H1 (cell line): ENCODE measurements around the gene PIP4K2C. TPM values are rescaled to one million over a fixed set of nuclear protein-coding genes. Genes with fewer than 3 reads are reported as not detected.

Experiments used
- CTCF ChIA-PET: fragments of 300-600 bp; sonication (Branson Sonifier 250); formaldehyde crosslinking; loops from one replicate; lab custom pipeline; 2021; ENCODE audit not compliant: partially characterized antibody; lab: Charles Lee
- POLR2A ChIA-PET: fragments of 300-600 bp; sonication (Branson Sonifier 250); formaldehyde crosslinking; loops from one replicate; lab custom pipeline; 2021; ENCODE audit warnings: inconsistent platforms; ENCODE audit not compliant: partially characterized antibody; lab: Charles Lee
- DNase-seq, 2 experiments: peaks; one replicate each; pipeline versions ENCODE4 v3.0.0 to v3.0.0-alpha.2; 2010 to 2022; ENCODE audit warnings: low spot score in 2 of 2, low read depth in 1 of 2, mixed read lengths in 1 of 2
- FAIRE-seq: peaks from 2 replicates; lab custom pipeline; 2011; peaks lifted over from hg19 to GRCh38; lab: Jason Lieb, UNC
- H2AFZ ChIP-seq: 2 replicates; pipeline ENCODE4 v1.8.1; 2012; ENCODE audit warnings: low read length, inconsistent platforms
- H2AK5ac ChIP-seq: 2 replicates; pipeline ENCODE4 v1.6.1; 2013; ENCODE audit warnings: low read depth, low read length
- H2BK120ac ChIP-seq: replicated peaks from 2 replicates; pipeline ENCODE3; 2013; ENCODE audit warnings: low read depth, low read length, inconsistent platforms
- H2BK12ac ChIP-seq: 2 replicates; pipeline ENCODE4 v1.6.1; 2013; ENCODE audit warnings: low read depth, low read length
- H2BK15ac ChIP-seq: 2 replicates; pipeline ENCODE4 v1.6.1; 2013; ENCODE audit warnings: low read length
- H2BK20ac ChIP-seq: 2 replicates; pipeline ENCODE4 v1.6.1; 2013; ENCODE audit warnings: low read length
- H2BK5ac ChIP-seq: 2 replicates; pipeline ENCODE4 v1.6.1; 2013; ENCODE audit warnings: low read depth, low read length
- H3K14ac ChIP-seq: 2 replicates; pipeline ENCODE4 v1.6.1; 2013; ENCODE audit warnings: inconsistent platforms; ENCODE audit not compliant: insufficient read length
- H3K18ac ChIP-seq: 2 replicates; pipeline ENCODE4 v1.6.1; 2013; ENCODE audit warnings: low read length; ENCODE audit errors: extremely low read depth
- H3K23ac ChIP-seq: 2 replicates; pipeline ENCODE4 v1.6.1; 2013; ENCODE audit warnings: inconsistent platforms; ENCODE audit not compliant: insufficient read length
- H3K23me2 ChIP-seq: 2 replicates; pipeline ENCODE4 v1.6.1; 2013; ENCODE audit warnings: low read depth, low read length
- H3K27ac ChIP-seq: 2 replicates; pipeline ENCODE4 v1.6.1; 2011; ENCODE audit warnings: low read depth, low read length, inconsistent platforms
- H3K27me3 ChIP-seq, 4 experiments: replicated peaks in 1 of 4; 1 replicate in 1 of 4; 2 replicates in 3 of 4; pipeline versions ENCODE4 v1.6.1 to v1.8.1; 2011 to 2013; ENCODE audit warnings: low read length in 3 of 4, mild to moderate bottlenecking in 3 of 4, inconsistent platforms in 2 of 4, mixed read lengths in 2 of 4, moderate library complexity in 1 of 4; ENCODE audit not compliant: control insufficient read depth in 3 of 4, insufficient read depth in 3 of 4; ENCODE audit errors: extremely low read depth in 1 of 4
- H3K36me3 ChIP-seq, 4 experiments: 2 replicates each; pipeline versions ENCODE4 v1.6.1 to v1.8.1; 2011 to 2013; ENCODE audit warnings: mild to moderate bottlenecking in 4 of 4, low read length in 3 of 4, moderate library complexity in 2 of 4, control low read depth in 1 of 4, inconsistent platforms in 1 of 4; ENCODE audit not compliant: insufficient read depth in 4 of 4, control insufficient read depth in 2 of 4
- H3K4ac ChIP-seq: replicated peaks from 2 replicates; pipeline ENCODE3; 2013; ENCODE audit warnings: low read length, low read depth, mixed read lengths, inconsistent platforms; ENCODE audit not compliant: insufficient read length
- H3K4me1 ChIP-seq, 4 experiments: replicated peaks in 1 of 4; 1 replicate in 1 of 4; 2 replicates in 3 of 4; pipeline versions ENCODE4 v1.6.1 to v1.8.1; 2011 to 2013; ENCODE audit warnings: low read length in 3 of 4, inconsistent platforms in 2 of 4, mixed read lengths in 1 of 4; ENCODE audit not compliant: insufficient read depth in 4 of 4, control insufficient read depth in 3 of 4
- H3K4me2 ChIP-seq, 2 experiments: 2 replicates each; pipeline versions ENCODE4 v1.6.1 to v1.8.1; 2011 to 2013; ENCODE audit warnings: low read depth in 2 of 2, low read length in 2 of 2, control low read depth in 1 of 2, inconsistent platforms in 1 of 2, mild to moderate bottlenecking in 1 of 2; ENCODE audit not compliant: insufficient read depth in 1 of 2
- H3K4me3 ChIP-seq, 4 experiments: fragments of 200-600, 300-600 bp in 1 of 4; sonication (generic), shearing (Covaris generic), sonication (Bioruptor Twin) in 1 of 4; 2 replicates each; pipeline versions ENCODE4 v1.5.1 to v1.8.1; 2011 to 2016; ENCODE audit warnings: low read length in 4 of 4, low read depth in 3 of 4, control low read depth in 2 of 4, inconsistent platforms in 2 of 4, mild to moderate bottlenecking in 2 of 4, mixed read lengths in 1 of 4, moderate library complexity in 1 of 4; ENCODE audit not compliant: insufficient read depth in 2 of 4; ENCODE audit errors: extremely low read depth in 1 of 4
- H3K56ac ChIP-seq: replicated peaks from 2 replicates; pipeline ENCODE3; 2013; ENCODE audit warnings: low read depth, mild to moderate bottlenecking, mixed read lengths, low read length, inconsistent platforms; ENCODE audit not compliant: insufficient read length
- H3K79me1 ChIP-seq: 2 replicates; pipeline ENCODE4 v1.6.1; 2013; ENCODE audit warnings: low read depth, low read length, control low read depth
- H3K79me2 ChIP-seq, 2 experiments: 2 replicates each; pipeline versions ENCODE4 v1.6.1 to v1.8.1; 2012 to 2013; ENCODE audit warnings: low read length in 2 of 2, mild to moderate bottlenecking in 2 of 2, inconsistent platforms in 1 of 2; ENCODE audit not compliant: insufficient read depth in 2 of 2, control insufficient read depth in 1 of 2
- H3K9ac ChIP-seq, 4 experiments: replicated peaks in 1 of 4; 1 replicate in 1 of 4; 2 replicates in 3 of 4; pipeline versions ENCODE4 v1.6.1 to v1.8.1; 2011 to 2013; ENCODE audit warnings: low read depth in 3 of 4, low read length in 3 of 4, control low read depth in 2 of 4, mild to moderate bottlenecking in 2 of 4, moderate library complexity in 2 of 4, inconsistent platforms in 1 of 4; ENCODE audit errors: extremely low read depth in 1 of 4
- H3K9me3 ChIP-seq, 2 experiments: 2 replicates each; pipeline versions ENCODE4 v1.6.1 to v1.8.1; 2012 to 2013; ENCODE audit warnings: mild to moderate bottlenecking in 2 of 2, moderate library complexity in 2 of 2, control low read depth in 1 of 2, inconsistent platforms in 1 of 2, low read depth in 1 of 2, low read length in 1 of 2, mixed read lengths in 1 of 2; ENCODE audit not compliant: insufficient read depth in 2 of 2
- H4K20me1 ChIP-seq, 2 experiments: replicated peaks in 1 of 2; 2 replicates each; pipeline versions ENCODE3 to v1.8.1; 2011 to 2013; ENCODE audit warnings: inconsistent platforms in 2 of 2, low read length in 2 of 2, mild to moderate bottlenecking in 1 of 2; ENCODE audit not compliant: insufficient read depth in 2 of 2, control insufficient read depth in 1 of 2
- H4K5ac ChIP-seq: 2 replicates; pipeline ENCODE4 v1.6.1; 2013; ENCODE audit warnings: low read length, low read depth, mixed read lengths, inconsistent platforms; ENCODE audit not compliant: insufficient read length
- H4K8ac ChIP-seq: 2 replicates; pipeline ENCODE4 v1.8.0; 2013; ENCODE audit warnings: mild to moderate bottlenecking, moderate library complexity, low read length, inconsistent platforms; ENCODE audit not compliant: insufficient read depth; ENCODE audit errors: extremely low read depth
- H4K91ac ChIP-seq: replicated peaks from 2 replicates; pipeline ENCODE3; 2013; ENCODE audit warnings: low read length, mixed read lengths, inconsistent platforms; ENCODE audit not compliant: insufficient read length
- BCL11A ChIP-seq, 2 experiments: IDR thresholded peaks; one replicate each; pipeline ENCODE4 v1.6.1; 2011; ENCODE audit warnings: low read depth in 2 of 2, low read length in 2 of 2, mild to moderate bottlenecking in 2 of 2
- CEBPB ChIP-seq: IDR thresholded peaks from 2 replicates; pipeline ENCODE4 v1.6.1; 2012; ENCODE audit warnings: low read depth, low read length
- CHD2 ChIP-seq: IDR thresholded peaks from 2 replicates; pipeline ENCODE4 v1.6.1; 2012; ENCODE audit warnings: low read length, improper control_type of control experiment
- EGR1 ChIP-seq: IDR thresholded peaks from 2 replicates; pipeline ENCODE4 v1.6.1; 2011; ENCODE audit warnings: low read depth, low read length, borderline replicate concordance
- EZH2 ChIP-seq: fragments of 200-600 bp; sonication (generic); IDR thresholded peaks from 2 replicates; pipeline ENCODE4 v1.7.1; 2012; ENCODE audit warnings: low read depth, mild to moderate bottlenecking, moderate library complexity, low read length, inconsistent platforms; ENCODE audit not compliant: severe bottlenecking
- KDM1A ChIP-seq: fragments of 200-600, 300-600 bp; sonication (generic); IDR thresholded peaks from 2 replicates; pipeline ENCODE4 v1.7.1; 2016; ENCODE audit warnings: mild to moderate bottlenecking, low read length, borderline replicate concordance
- MAFK ChIP-seq: IDR thresholded peaks from 2 replicates; pipeline ENCODE4 v1.6.1; 2012; ENCODE audit warnings: low read depth, mild to moderate bottlenecking, improper control_type of control experiment, low read length
- MAX ChIP-seq: IDR thresholded peaks from 2 replicates; pipeline ENCODE4 v1.6.1; 2012; ENCODE audit warnings: inconsistent platforms
- SP2 ChIP-seq: IDR thresholded peaks from 2 replicates; pipeline ENCODE4 v1.6.1; 2012; ENCODE audit warnings: mild to moderate bottlenecking, low read length, inconsistent platforms
- ZNF274 ChIP-seq: IDR thresholded peaks from 2 replicates; pipeline ENCODE4 v1.7.0; 2012; ENCODE audit warnings: low read length, borderline replicate concordance; ENCODE audit errors: extremely low read depth
- WGBS, 2 experiments: shearing (Covaris generic) in 1 of 2; methylation state at CpG; one replicate each; pipeline versions ENCODE4 v1.1.6 to v1.1.7; 2013 to 2015; ENCODE audit warnings: low lambda C conversion rate in 2 of 2, mixed read lengths in 2 of 2, inconsistent platforms in 1 of 2, low coverage in 1 of 2, missing lambda C conversion rate in 1 of 2; ENCODE audit not compliant: insufficient replicate concordance in 2 of 2, insufficient coverage in 1 of 2, insufficient read length in 1 of 2; ENCODE audit errors: extremely low coverage in 1 of 2, missing lambda C conversion rate in 1 of 2; 5-methylcytosine and 5-hydroxymethylcytosine counted together
- polyA plus RNA-seq, 7 experiments: library from polyadenylated mRNA; depleted of rRNA in 3 of 7; stranded (reverse) in 5 of 7; unstranded in 2 of 7; fragments of >200 nt in 5 of 7; fragments of 200-250 nt in 2 of 7; gene quantifications; 1 replicate in 5 of 7; 2 replicates in 1 of 7; 4 replicates in 1 of 7; pipeline versions ENCODE4 v1.2.1 to v1.2.3, GENCODE V29; 2011 to 2013; ENCODE audit warnings: missing spikeins in 2 of 7, mixed read lengths in 2 of 7
- total RNA-seq: library from RNA; stranded (reverse); fragmentation: NEBNext Ultra II Directional; extraction: Animal tissue kit (Norgen Biotek cat#: 25700); gene quantifications from 2 replicates; pipeline ENCODE4 v1.2.1, GENCODE V29; 2021
- TF ChIP-seq, protein P1 (sequence below): IDR thresholded peaks from 2 replicates; pipeline ENCODE4 v1.6.1; 2012; ENCODE audit warnings: inconsistent platforms

The PIP4K2C gene
- total and polyA plus RNA-seq, 2 of the 8 experiments (the other 6 are each of a cell fraction or from before 2014, with no cell fraction given) = 25.0 to 27.1 TPM

- Histone ChIP-seq H3K79me2 (peaks cover 3 to 41% of the 10 kb centered on the region in 2 experiments; a peak in 3 of 4 replicates), H3K9ac (peak overlapping the region in 1 of 4 experiments; percentile 58; a peak in 1 of 7 replicates), H3K23me2 (peaks cover 19% of the 10 kb centered on the region), H3K4me1 (peaks cover 9 to 26% (median 11%) of the 10 kb centered on the region in 4 experiments; a peak in 6 of 7 replicates), H3K4me2 (peak overlapping the region; percentile 69 to 77), H2BK120ac (no peak overlapping the region), H3K36me3 (no peaks in the 10 kb centered on the region; a peak in 1 of 8 replicates), H3K79me1 (peaks cover 12% of the 10 kb centered on the region), H3K18ac (no peak overlapping the region), H4K5ac (no peak overlapping the region), H3K14ac (no peak overlapping the region), H4K20me1 (peaks cover 9 to 12% of the 10 kb centered on the region in 2 experiments), H2AFZ (no peak overlapping the region), H3K9me3 (no peaks in the 10 kb centered on the region), H3K4me3 (peak overlapping the region; percentile 75 to 96 (median 96)), H2BK12ac (no peak overlapping the region), H3K23ac (no peak overlapping the region), H2BK15ac (no peak overlapping the region), H3K4ac (no peak overlapping the region), H4K8ac (no peak overlapping the region), H2BK5ac (no peak overlapping the region), H3K56ac (no peak overlapping the region), H4K91ac (no peak overlapping the region), H3K27ac (no peak overlapping the region), H2BK20ac (no peak overlapping the region), H3K27me3 (peaks cover 0 to 5% (median 3%) of the 10 kb centered on the region in 4 experiments; a peak in 2 of 7 replicates), H2AK5ac (no peak overlapping the region)
- 23% methylated on average over 7 of the region's 7 CpGs; no CpG with 5 or more reads in 1 of the 2 experiments for WGBS, 2 experiments
- ChIA-PET CTCF (interaction anchor here (0.6 to 3.1 kb wide), 3 partner anchors 12 to 185 kb away, joined by 3 to 26 read pairs (median 3); no protein-coding TSS in a partner anchor), POLR2A (interaction anchor here (1.3 to 2.4 kb wide), 3 partner anchors 25 to 31 kb away, joined by 3 to 9 read pairs (median 3); partner anchors contain the start of gene DDIT3)
- FAIRE-seq (no peak), DNase-seq (no peak)
- TF ChIP-seq KDM1A = no peak
- no peak for TF ChIP-seq SP2
- TF ChIP-seq EZH2 = no peak
- TF ChIP-seq, protein P1, sequence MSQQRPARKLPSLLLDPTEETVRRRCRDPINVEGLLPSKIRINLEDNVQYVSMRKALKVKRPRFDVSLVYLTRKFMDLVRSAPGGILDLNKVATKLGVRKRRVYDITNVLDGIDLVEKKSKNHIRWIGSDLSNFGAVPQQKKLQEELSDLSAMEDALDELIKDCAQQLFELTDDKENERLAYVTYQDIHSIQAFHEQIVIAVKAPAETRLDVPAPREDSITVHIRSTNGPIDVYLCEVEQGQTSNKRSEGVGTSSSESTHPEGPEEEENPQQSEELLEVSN = no peak
- no peak for TF ChIP-seq EGR1
- no peak for TF ChIP-seq MAFK
- TF ChIP-seq MAX = no peak
- TF ChIP-seq ZNF274 = no peak
- TF ChIP-seq BCL11A (IDR thresholded peaks at IDR 0.05; ENCODE audit: low read depth in 2 of 2, low read length in 2 of 2) = no peak
- TF ChIP-seq CHD2 = no peak
- TF ChIP-seq CEBPB = no peak
These were observed 40.1 kb upstream of the PIP4K2C start for GRCh38 chr12:57550641-57551549.
